Measurements from ENCODE around the gene ST3GAL3.
"Not testable (repeated sequence)": the region's sequence is repeated elsewhere in the genome, so short reads cannot be mapped to it uniquely, and the experiment has no call there.

The ST3GAL3 gene

GRCh38 chr1:43719063-43719462 is 11.7 kb downstream of the ST3GAL3 start:
- Histone ChIP-seq H3K27ac (ENCODE audit: low read length) (no peak overlapping the region), H3K4me3 (ENCODE audit: low read length) (no peak overlapping the region), H3K27me3 (ENCODE audit: control insufficient read depth, insufficient read depth, low read length) (no peaks in the 10 kb centered on the region), H3K4me1 (ENCODE audit: control insufficient read depth, insufficient read depth, low read length) (no peaks in the 10 kb centered on the region), H3K36me3 (ENCODE audit: control insufficient read depth, insufficient read depth, low read length) (no peaks in the 10 kb centered on the region), H3K9me3 (ENCODE audit: control insufficient read depth, insufficient read depth, low read length) (no peaks in the 10 kb centered on the region)
- no peak for DNase-seq (ENCODE audit: low read depth, low spot score)
- no CpG with 5 or more reads among the region's 6 CpGs for WGBS (ENCODE audit: insufficient coverage, insufficient read length)

GRCh38 chr1:43719670-43720419 is 12.5 kb downstream of the ST3GAL3 start:
- not testable (repeated sequence) for H3K4me1 ChIP-seq (ENCODE audit: control insufficient read depth, insufficient read depth, low read length); H3K27me3 ChIP-seq (ENCODE audit: control insufficient read depth, insufficient read depth, low read length); H3K36me3 ChIP-seq (ENCODE audit: control insufficient read depth, insufficient read depth, low read length); H3K27ac ChIP-seq (ENCODE audit: low read length); H3K9me3 ChIP-seq (ENCODE audit: control insufficient read depth, insufficient read depth, low read length); DNase-seq (ENCODE audit: low read depth, low spot score); H3K4me3 ChIP-seq (ENCODE audit: low read length)
- WGBS (ENCODE audit: insufficient coverage, insufficient read length) = no CpG with 5 or more reads among the region's 10 CpGs

DNA sequence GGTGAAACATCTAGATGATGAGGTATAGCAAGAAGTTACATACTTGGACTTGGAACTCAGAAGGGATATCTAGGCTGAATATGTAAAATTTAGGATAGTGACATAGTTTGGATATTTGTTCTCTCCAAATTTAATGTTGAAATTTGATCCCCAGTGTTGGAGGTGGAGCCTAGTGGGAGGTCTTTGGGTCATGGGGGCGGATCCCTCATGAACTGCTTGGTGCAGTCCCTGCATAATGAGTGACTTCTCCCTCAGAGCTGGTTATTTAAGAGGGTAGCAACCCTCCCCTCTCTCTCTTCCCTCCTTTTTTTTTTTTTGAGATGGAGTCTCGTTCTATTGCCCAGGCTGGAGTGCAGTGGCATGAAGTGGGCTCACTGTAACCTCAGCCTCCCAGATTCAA is 15.5 kb downstream of the ST3GAL3 start:
- no CpG with 5 or more reads among the region's 2 CpGs for WGBS (ENCODE audit: insufficient coverage, insufficient read length)
- Histone ChIP-seq H3K4me1 (ENCODE audit: control insufficient read depth, insufficient read depth, low read length) (no peaks in the 10 kb centered on the region), H3K4me3 (ENCODE audit: low read length) (no peak overlapping the region), H3K27me3 (ENCODE audit: control insufficient read depth, insufficient read depth, low read length) (no peaks in the 10 kb centered on the region), H3K9me3 (ENCODE audit: control insufficient read depth, insufficient read depth, low read length) (no peaks in the 10 kb centered on the region), H3K27ac (ENCODE audit: low read length) (no peak overlapping the region), H3K36me3 (ENCODE audit: control insufficient read depth, insufficient read depth, low read length) (no peaks in the 10 kb centered on the region)
- no peak for DNase-seq (ENCODE audit: low read depth, low spot score)

GRCh38 chr1:43729816-43730463 is 22.6 kb downstream of the ST3GAL3 start:
- Histone ChIP-seq H3K36me3 (ENCODE audit: control insufficient read depth, insufficient read depth, low read length) (no peaks in the 10 kb centered on the region), H3K9me3 (ENCODE audit: control insufficient read depth, insufficient read depth, low read length) (no peaks in the 10 kb centered on the region), H3K27ac (ENCODE audit: low read length) (no peak overlapping the region), H3K4me3 (ENCODE audit: low read length) (no peak overlapping the region), H3K4me1 (ENCODE audit: control insufficient read depth, insufficient read depth, low read length) (no peaks in the 10 kb centered on the region), H3K27me3 (ENCODE audit: control insufficient read depth, insufficient read depth, low read length) (no peaks in the 10 kb centered on the region)
- no peak for DNase-seq (ENCODE audit: low read depth, low spot score)
- no CpG with 5 or more reads among the region's 4 CpGs for WGBS (ENCODE audit: insufficient coverage, insufficient read length)

- H3K9me3 ChIP-seq (ENCODE audit: control insufficient read depth, insufficient read depth, low read length) = no peaks in the 10 kb centered on the region
- no CpG with 5 or more reads among the region's 7 CpGs for whole genome bisulfite sequencing (ENCODE audit: insufficient coverage, insufficient read length)
- no peak for DNase-seq (ENCODE audit: low read depth, low spot score)
Observed at GRCh38 chr1:43731867-43732531, 24.7 kb downstream of the ST3GAL3 start.

GRCh38 chr1:43736819-43737218 is 29.5 kb downstream of the ST3GAL3 start:
- Histone ChIP-seq H3K4me1 (ENCODE audit: control insufficient read depth, insufficient read depth, low read length) (no peaks in the 10 kb centered on the region), H3K4me3 (ENCODE audit: low read length) (no peak overlapping the region)
- no CpG with 5 or more reads among the region's 2 CpGs for WGBS (ENCODE audit: insufficient coverage, insufficient read length)

More at GRCh38 chr1:43731867-43732531, 24.7 kb downstream of the ST3GAL3 start:
- H3K27me3 ChIP-seq (ENCODE audit: control insufficient read depth, insufficient read depth, low read length) = no peaks in the 10 kb centered on the region
- H3K27ac ChIP-seq (ENCODE audit: low read length) = no peak overlapping the region
- no peak overlapping the region for H3K4me3 ChIP-seq (ENCODE audit: low read length)
- no peaks in the 10 kb centered on the region for H3K4me1 ChIP-seq (ENCODE audit: control insufficient read depth, insufficient read depth, low read length)
- no peaks in the 10 kb centered on the region for H3K36me3 ChIP-seq (ENCODE audit: control insufficient read depth, insufficient read depth, low read length)

GRCh38 chr1:43742026-43742425 is 34.7 kb downstream of the ST3GAL3 start:
- no peaks in the 10 kb centered on the region for H3K9me3 ChIP-seq (ENCODE audit: control insufficient read depth, insufficient read depth, low read length)
- H3K4me1 ChIP-seq (ENCODE audit: control insufficient read depth, insufficient read depth, low read length) = no peaks in the 10 kb centered on the region
- no peaks in the 10 kb centered on the region for H3K36me3 ChIP-seq (ENCODE audit: control insufficient read depth, insufficient read depth, low read length)
- H3K27ac ChIP-seq (ENCODE audit: low read length) = no peak overlapping the region
- WGBS (ENCODE audit: insufficient coverage, insufficient read length) = no CpG with 5 or more reads among the region's 4 CpGs
- no peak overlapping the region for H3K4me3 ChIP-seq (ENCODE audit: low read length)
- DNase-seq (ENCODE audit: low read depth, low spot score) = no peak
- no peaks in the 10 kb centered on the region for H3K27me3 ChIP-seq (ENCODE audit: control insufficient read depth, insufficient read depth, low read length)

More at GRCh38 chr1:43736819-43737218, 29.5 kb downstream of the ST3GAL3 start:
- DNase-seq (ENCODE audit: low read depth, low spot score) = no peak
- no peaks in the 10 kb centered on the region for H3K27me3 ChIP-seq (ENCODE audit: control insufficient read depth, insufficient read depth, low read length)
- H3K36me3 ChIP-seq (ENCODE audit: control insufficient read depth, insufficient read depth, low read length) = no peaks in the 10 kb centered on the region
- no peaks in the 10 kb centered on the region for H3K9me3 ChIP-seq (ENCODE audit: control insufficient read depth, insufficient read depth, low read length)
- H3K27ac ChIP-seq (ENCODE audit: low read length) = no peak overlapping the region

DNA sequence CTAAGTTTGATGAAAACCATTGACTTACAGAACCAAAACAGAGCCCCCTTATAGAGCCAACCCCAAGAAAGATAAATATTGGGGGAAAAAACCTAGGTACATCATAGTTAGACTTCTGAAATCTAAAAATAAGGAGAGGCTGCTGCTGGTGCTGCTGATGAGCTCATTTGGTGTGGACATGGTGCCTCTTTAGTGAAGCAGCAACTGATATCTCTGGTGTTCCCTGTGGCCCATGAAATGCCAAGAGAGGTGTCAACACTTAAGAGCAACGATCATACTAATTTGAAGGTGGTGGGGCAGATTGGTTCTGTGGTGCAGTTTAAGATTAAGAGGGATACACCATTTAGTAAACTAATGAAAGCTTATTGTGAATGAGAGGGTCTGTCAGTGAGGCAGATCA is 35.9 kb downstream of the ST3GAL3 start:
- H3K4me1 ChIP-seq (ENCODE audit: control insufficient read depth, insufficient read depth, low read length) = no peaks in the 10 kb centered on the region
- no peaks in the 10 kb centered on the region for H3K36me3 ChIP-seq (ENCODE audit: control insufficient read depth, insufficient read depth, low read length)
- no peaks in the 10 kb centered on the region for H3K27me3 ChIP-seq (ENCODE audit: control insufficient read depth, insufficient read depth, low read length)
- H3K9me3 ChIP-seq (ENCODE audit: control insufficient read depth, insufficient read depth, low read length) = no peaks in the 10 kb centered on the region
- WGBS (ENCODE audit: insufficient coverage, insufficient read length) = no CpG with 5 or more reads among the region's 1 CpG
- H3K4me3 ChIP-seq (ENCODE audit: low read length) = no peak overlapping the region
- no peak for DNase-seq (ENCODE audit: low read depth, low spot score)
- no peak overlapping the region for H3K27ac ChIP-seq (ENCODE audit: low read length)

- no peak overlapping the region for H3K27ac ChIP-seq (ENCODE audit: low read length)
- no peaks in the 10 kb centered on the region for H3K27me3 ChIP-seq (ENCODE audit: control insufficient read depth, insufficient read depth, low read length)
- no peak overlapping the region for H3K4me3 ChIP-seq (ENCODE audit: low read length)
- H3K9me3 ChIP-seq (ENCODE audit: control insufficient read depth, insufficient read depth, low read length) = no peaks in the 10 kb centered on the region
- no peak for DNase-seq (ENCODE audit: low read depth, low spot score)
- no peaks in the 10 kb centered on the region for H3K36me3 ChIP-seq (ENCODE audit: control insufficient read depth, insufficient read depth, low read length)
- H3K4me1 ChIP-seq (ENCODE audit: control insufficient read depth, insufficient read depth, low read length) = no peaks in the 10 kb centered on the region
- WGBS (ENCODE audit: insufficient coverage, insufficient read length) = no CpG with 5 or more reads among the region's 4 CpGs
Observed at GRCh38 chr1:43747736-43748135, 40.4 kb downstream of the ST3GAL3 start.

DNA sequence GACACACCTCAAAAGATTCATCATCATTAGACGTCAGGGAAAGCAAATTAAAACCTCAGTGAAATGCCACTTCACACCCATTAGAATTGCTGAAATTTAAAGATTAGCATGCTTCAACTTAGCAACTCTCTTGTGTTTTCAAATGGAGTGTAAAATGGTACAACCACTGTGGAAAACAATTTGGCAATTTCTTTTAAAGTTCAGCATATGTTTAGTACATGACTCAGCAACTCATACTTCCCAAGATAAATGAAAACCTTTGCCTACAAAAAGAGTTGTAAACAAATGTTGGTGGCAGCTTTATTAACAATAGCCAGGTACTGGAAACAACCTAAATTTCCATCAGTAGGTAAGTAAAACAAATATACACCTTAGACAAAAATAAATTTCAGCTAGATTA is 42.7 kb downstream of the ST3GAL3 start:
- Histone ChIP-seq H3K27me3 (ENCODE audit: control insufficient read depth, insufficient read depth, low read length) (no peaks in the 10 kb centered on the region), H3K27ac (ENCODE audit: low read length) (no peak overlapping the region), H3K4me1 (ENCODE audit: control insufficient read depth, insufficient read depth, low read length) (no peaks in the 10 kb centered on the region; the same call in 1 of the 2 replicates), H3K4me3 (ENCODE audit: low read length) (no peak overlapping the region), H3K9me3 (ENCODE audit: control insufficient read depth, insufficient read depth, low read length) (no peaks in the 10 kb centered on the region), H3K36me3 (ENCODE audit: control insufficient read depth, insufficient read depth, low read length) (no peaks in the 10 kb centered on the region)
- no peak for DNase-seq (ENCODE audit: low read depth, low spot score)
- WGBS (ENCODE audit: insufficient coverage, insufficient read length) = no CpG with 5 or more reads among the region's 1 CpG

Data from iPS DF 6.9 (cell line).